GM12878 (cell line): ENCODE data around the gene SERPINE2. TPM values are rescaled to one million over a fixed set of nuclear protein-coding genes. Genes with fewer than 3 reads are reported as not detected.

Experiments
- ATAC-seq: fragments of 200-7000 bp; cut with Tn5 transposase; 3 replicates; pipeline ENCODE4 v1.9.1; 2020; ENCODE audit warnings: mild to moderate bottlenecking, moderate library complexity
- BruUV-seq: library from RNA; stranded (reverse); fragments of 400-500 nt; replicated peaks from 2 replicates; lab custom pipeline; 2021; lab: Mats Ljungman, UMichigan
- CTCF ChIA-PET: fragments of 300-600 bp; sonication (Branson Sonifier 250); formaldehyde crosslinking; extraction: SDS; loops from one replicate; lab custom pipeline; 2021; ENCODE audit warnings: inconsistent platforms; lab: Yijun Ruan, JAX
- POLR2A ChIA-PET: fragments of 350-600 bp; formaldehyde crosslinking; extraction: SDS; loops from one replicate; lab custom pipeline; 2021; ENCODE audit warnings: inconsistent platforms; lab: Charles Lee
- RAD21 ChIA-PET: fragments of 300-600 bp; sonication (Branson Sonifier 250); formaldehyde crosslinking; loops from one replicate; lab custom pipeline; 2023; ENCODE audit warnings: antibody characterized with exemption; ENCODE audit not compliant: unreplicated experiment; lab: Charles Lee
- SMC1A ChIA-PET: fragments of 300-600 bp; sonication (Branson Sonifier 250); formaldehyde crosslinking; loops from one replicate; lab custom pipeline; 2023; ENCODE audit not compliant: unreplicated experiment, uncharacterized antibody; lab: Charles Lee
- DNase-seq: peaks from one replicate; pipeline ENCODE4 v3.0.0-alpha.2; 2011; ENCODE audit warnings: low read depth, low spot score
- FAIRE-seq: peaks from 3 replicates; lab custom pipeline; 2011; peaks lifted over from hg19 to GRCh38; lab: Jason Lieb, UNC
- H2AFZ ChIP-seq: 2 replicates; pipeline ENCODE4 v1.6.0; 2011; ENCODE audit warnings: low read depth, low read length, control low read depth; ENCODE audit not compliant: control insufficient read depth
- H3K27ac ChIP-seq: 2 replicates; pipeline ENCODE4 v1.5.1; 2011; ENCODE audit warnings: control low read depth; ENCODE audit not compliant: control insufficient read depth, insufficient read depth
- H3K27me3 ChIP-seq, 2 experiments: replicated peaks in 1 of 2; 2 replicates each; pipeline versions ENCODE4 v1.6.0 to v1.6.1; 2011; ENCODE audit warnings: low read length in 1 of 2; ENCODE audit not compliant: control insufficient read depth in 2 of 2, insufficient read depth in 2 of 2
- H3K36me3 ChIP-seq, 2 experiments: 2 replicates each; pipeline ENCODE4 v1.5.1; 2011; ENCODE audit warnings: low read length in 1 of 2; ENCODE audit not compliant: control insufficient read depth in 2 of 2, insufficient read depth in 2 of 2
- H3K4me1 ChIP-seq: 2 replicates; pipeline ENCODE4 v1.6.1; 2011; ENCODE audit warnings: mild to moderate bottlenecking, low read length, moderate library complexity, mixed read lengths; ENCODE audit not compliant: control insufficient read depth, insufficient read depth
- H3K4me2 ChIP-seq: 2 replicates; pipeline ENCODE4 v1.6.0; 2011; ENCODE audit warnings: control low read depth; ENCODE audit not compliant: control insufficient read depth, insufficient read depth
- H3K4me3 ChIP-seq: fragments of 200-600 bp; sonication (generic); 2 replicates; pipeline ENCODE4 v1.5.1; 2016
- H3K79me2 ChIP-seq: 2 replicates; pipeline ENCODE4 v1.6.0; 2011; ENCODE audit warnings: low read length; ENCODE audit not compliant: control insufficient read depth, insufficient read depth
- H3K9ac ChIP-seq: 2 replicates; pipeline ENCODE4 v1.8.0; 2011; ENCODE audit warnings: low read length, control low read depth, mixed read lengths; ENCODE audit not compliant: control insufficient read depth, insufficient read depth
- H3K9me3 ChIP-seq: replicated peaks from 3 replicates; pipeline ENCODE4 v1.5.1; 2011; ENCODE audit warnings: mild to moderate bottlenecking, low read length; ENCODE audit not compliant: control insufficient read depth, insufficient read depth
- H4K20me1 ChIP-seq: 2 replicates; pipeline ENCODE4 v1.6.0; 2011; ENCODE audit not compliant: control insufficient read depth, insufficient read depth
- CEBPB ChIP-seq, 2 experiments: fragments of 150-350 bp in 1 of 2; IDR thresholded peaks; 2 replicates each; pipeline ENCODE4 v1.6.1; 2012 to 2014; ENCODE audit warnings: low read depth in 2 of 2, low read length in 2 of 2, borderline replicate concordance in 1 of 2, inconsistent platforms in 1 of 2
- CEBPZ ChIP-seq: fragments of 150-350 bp; IDR thresholded peaks from 2 replicates; pipeline ENCODE4 v1.6.1; 2016; ENCODE audit warnings: low read depth, low read length
- ETV6 ChIP-seq, 2 experiments: fragments of 450-650 bp in 1 of 2; IDR thresholded peaks in 1 of 2; conservative IDR thresholded peaks in 1 of 2; 2 replicates each; pipeline ENCODE4 v1.6.1; 2014; ENCODE audit warnings: antibody characterized with exemption in 1 of 2, borderline replicate concordance in 1 of 2, low read depth in 1 of 2, mild to moderate bottlenecking in 1 of 2, moderate library complexity in 1 of 2
- GABPA ChIP-seq: IDR thresholded peaks from 2 replicates; pipeline ENCODE4 v1.6.1; 2014; ENCODE audit warnings: antibody characterized with exemption, low read depth, mild to moderate bottlenecking, inconsistent platforms
- HDGF ChIP-seq: fragments of 450-650 bp; IDR thresholded peaks from 2 replicates; pipeline ENCODE4 v1.6.1; 2016; ENCODE audit warnings: antibody characterized with exemption
- IRF4 ChIP-seq: IDR thresholded peaks from 2 replicates; pipeline ENCODE4 v1.6.1; 2011; ENCODE audit warnings: low read depth, low read length
- KDM1A ChIP-seq: fragments of 200-600 bp; sonication (generic); IDR thresholded peaks from 2 replicates; pipeline ENCODE4 v1.6.1; 2016; ENCODE audit warnings: borderline replicate concordance
- NR2F1 ChIP-seq: fragments of 450-650 bp; conservative IDR thresholded peaks from 2 replicates; pipeline ENCODE4 v1.6.1; 2017; ENCODE audit warnings: mild to moderate bottlenecking
- PAX5 ChIP-seq: IDR thresholded peaks from 2 replicates; pipeline ENCODE4 v1.6.1; 2011; ENCODE audit warnings: low read depth, low read length, borderline replicate concordance
- RAD21 ChIP-seq: IDR thresholded peaks from 2 replicates; pipeline ENCODE4 v1.6.1; 2011; ENCODE audit warnings: mild to moderate bottlenecking, low read depth, low read length, moderate library complexity; ENCODE audit not compliant: insufficient read depth
- SREBF2 ChIP-seq: IDR thresholded peaks from 2 replicates; pipeline ENCODE4 v1.6.1; 2012; ENCODE audit warnings: mild to moderate bottlenecking, low read length
- TAF1 ChIP-seq: IDR thresholded peaks from 2 replicates; pipeline ENCODE4 v1.6.1; 2011; ENCODE audit warnings: mild to moderate bottlenecking, low read depth, low read length, borderline replicate concordance
- USF1 ChIP-seq: IDR thresholded peaks from 2 replicates; pipeline ENCODE4 v1.6.1; 2011; ENCODE audit warnings: borderline replicate concordance, low read depth, mild to moderate bottlenecking, moderate library complexity, mixed read lengths, low read length; ENCODE audit not compliant: insufficient read depth; ENCODE audit errors: extremely low read length
- ZBTB40 ChIP-seq: fragments of 450-650 bp; IDR thresholded peaks from 2 replicates; pipeline ENCODE4 v1.6.1; 2016; ENCODE audit warnings: mild to moderate bottlenecking, moderate library complexity, borderline replicate concordance
- ZZZ3 ChIP-seq: IDR thresholded peaks from 2 replicates; pipeline ENCODE4 v1.6.1; 2011; ENCODE audit warnings: low read depth; ENCODE audit not compliant: control insufficient read depth, insufficient read length
- WGBS: methylation state at CpG from one replicate; pipeline ENCODE4 v1.1.6; 2016; ENCODE audit warnings: low lambda C conversion rate; ENCODE audit not compliant: insufficient replicate concordance, insufficient coverage; ENCODE audit errors: missing lambda C conversion rate; 5-methylcytosine and 5-hydroxymethylcytosine counted together
- in situ Hi-C: fragments of 300-500 bp; cut with MboI; formaldehyde crosslinking; loops from 9 replicates; pipeline ENCODE4 v1.14.3; 2018; ENCODE audit warnings: mixed read lengths
- intact Hi-C: fragments of 100-400 bp; cut with micrococcal nuclease; formaldehyde crosslinking; loops from one replicate; pipeline ENCODE4 v1.14.2; 2022; ENCODE audit not compliant: unreplicated experiment
- polyA plus RNA-seq, 11 experiments: library from polyadenylated mRNA; depleted of rRNA in 4 of 11; unstranded in 6 of 11; stranded (reverse) in 5 of 11; fragments of >200 nt; fragmentation: Nextera tagmentation in 4 of 11; fragmentation: Illumina TruSeq in 1 of 11; extraction: Ambion mirVana in 4 of 11; extraction: Trizol in 1 of 11; gene quantifications; 1 replicate in 1 of 11; 2 replicates in 10 of 11; pipeline versions ENCODE4 v1.2.1 to v1.2.3, GENCODE V29; 2011 to 2016; ENCODE audit warnings: inconsistent platforms in 2 of 11, missing spikeins in 2 of 11, low read depth in 1 of 11
- total RNA-seq, 4 experiments: library from RNA; depleted of rRNA in 3 of 4; stranded (reverse); fragments of >200 nt in 3 of 4; fragmentation: Illumina TruSeq in 1 of 4; extraction: Trizol in 1 of 4; gene quantifications; 2 replicates each; pipeline versions ENCODE4 v1.2.1 to v1.2.3, GENCODE V29; 2013 to 2021

Gene SERPINE2
- total and polyA plus RNA-seq, 10 of the 15 experiments (the other 5 are each of a cell fraction or from before 2014, with no cell fraction given), result 0.18 to 1.7 (median 0.39) TPM

GRCh38 chr2:224073676-224074075 lies 34.6 kb upstream of the SERPINE2 start:
- intact Hi-C loops (no loop called here), in situ Hi-C loops (no loop called here)
- Histone ChIP-seq H3K27me3 (peaks cover 0 to 2% of the 10 kb centered on the region in 2 experiments; a peak in 2 of 4 replicates), H3K36me3 (no peaks in the 10 kb centered on the region), H3K4me2 (no peak overlapping the region), H3K4me1 (no peaks in the 10 kb centered on the region), H3K79me2 (no peaks in the 10 kb centered on the region), H3K9me3 (no peaks in the 10 kb centered on the region; the same call in 2 of the 3 replicates), H3K9ac (no peak overlapping the region), H4K20me1 (no peaks in the 10 kb centered on the region), H2AFZ (no peak overlapping the region), H3K27ac (no peak overlapping the region), H3K4me3 (no peak overlapping the region)
- ATAC-seq (no peak), FAIRE-seq (no peak), DNase-seq (no peak)
- ChIA-PET SMC1A (no interaction called here), CTCF (no interaction called here), RAD21 (no interaction called here), POLR2A (no interaction called here)
- BruUV-seq, result no TSS peak
- 0% methylated on average over 3 of the region's 3 CpGs for WGBS
- TF ChIP-seq RAD21 (no peak), PAX5 (no peak), ZZZ3 (no peak), NR2F1 (no peak), ETV6 (conservative IDR thresholded peaks at IDR 0.05 in 1 of 2, IDR thresholded peaks at IDR 0.05 in 1 of 2; ENCODE audit: borderline replicate concordance in 1 of 2, low read depth in 1 of 2) (no peak), ZBTB40 (no peak), IRF4 (no peak), SREBF2 (no peak), GABPA (no peak), USF1 (no peak), TAF1 (no peak), HDGF (no peak), CEBPB (IDR thresholded peaks at IDR 0.05; ENCODE audit: borderline replicate concordance in 1 of 2, low read depth in 2 of 2, low read length in 2 of 2) (no peak), KDM1A (no peak), CEBPZ (no peak)
